GM23248 (cell line): ENCODE data around the gene TSEN54.

Experiments used
- EZH2 ChIP-seq: fragments of 200-600 bp; sonication (generic); IDR thresholded peaks from 2 replicates; pipeline ENCODE4 v1.6.1; 2018; ENCODE audit warnings: antibody characterized with exemption, mild to moderate bottlenecking; ENCODE audit not compliant: insufficient read depth, poor library complexity, severe bottlenecking
- EZH2phosphoT487 ChIP-seq: fragments of 200-600 bp; sonication (generic); IDR thresholded peaks from 2 replicates; pipeline ENCODE4 v1.6.1; 2018; ENCODE audit warnings: antibody characterized with exemption, moderate library complexity, mild to moderate bottlenecking, low read depth; ENCODE audit not compliant: insufficient read depth

- TF ChIP-seq EZH2 = no peak
- no peak for TF ChIP-seq EZH2phosphoT487
Observed at GRCh38 chr17:75501378-75502071, 14.8 kb upstream of the TSEN54 start.
